Measurements from ENCODE around the gene RPUSD4. TPM values are rescaled to one million over a fixed set of nuclear protein-coding genes. Genes with fewer than 3 reads are reported as not detected.
A peak's percentile ranks its signal among the peaks of the same experiment; 100 is the strongest.
"Not testable (repeated sequence)": the region's sequence is repeated elsewhere in the genome, so short reads cannot be mapped to it uniquely, and the experiment has no call there.

Gene RPUSD4
- total RNA-seq (10 to 100 TPM; 16.0 to 31.4 (median 22.6) TPM), polyA plus RNA-seq (10 to 100 TPM; 14.5 to 18.6 TPM)

DNA sequence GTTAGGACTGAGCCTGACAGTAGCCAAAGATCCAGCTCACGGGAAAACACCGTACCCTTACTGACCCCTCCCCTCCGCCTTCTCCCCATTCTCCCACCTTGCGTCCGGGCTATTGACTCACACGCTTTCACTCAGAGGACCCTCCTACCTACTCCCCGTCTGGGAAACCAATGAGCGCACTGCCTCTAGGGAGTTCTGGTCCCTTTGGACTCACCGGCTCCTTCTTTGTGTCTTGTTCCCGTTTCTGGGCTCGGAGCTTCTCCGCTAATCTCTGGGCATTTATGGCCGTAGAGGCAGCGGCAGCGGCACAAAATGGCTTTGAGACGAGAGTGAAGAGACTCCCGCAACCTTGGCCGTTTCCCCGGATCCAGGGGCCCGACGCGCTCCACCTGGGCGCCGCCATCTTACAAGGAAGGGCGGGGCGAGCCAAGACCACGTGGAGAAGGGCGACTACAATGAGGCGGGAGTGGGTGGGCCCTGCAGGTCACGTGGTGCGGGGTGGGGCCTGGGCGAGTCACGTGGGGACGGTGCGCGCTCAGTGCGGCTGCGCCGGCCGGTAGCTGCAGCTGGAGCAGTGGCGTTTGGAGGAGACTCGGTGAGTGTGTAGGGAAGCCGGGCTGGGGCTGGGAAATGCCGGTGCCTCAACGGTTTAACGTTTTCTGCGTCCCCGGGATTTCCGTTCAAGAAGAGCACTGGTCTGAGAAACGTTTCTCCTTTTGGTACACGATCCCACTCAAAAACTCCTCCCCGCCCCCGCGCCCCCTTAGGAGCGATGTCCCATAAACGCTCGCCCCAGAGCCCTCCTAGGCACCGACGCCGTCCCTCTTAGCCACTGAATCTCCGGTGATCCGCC is at the start of gene RPUSD4, which contains the start of gene FAM118B:
Gene RPUSD4 (minus strand): TSS at position 415 of the 853 bp plus-strand sequence. CDS start 12 bp downstream, at position 403.
Gene FAM118B (plus strand): TSS at position 547 of the 853 bp plus-strand sequence. CDS start 23,220 bp downstream, outside the sequence.
- Histone ChIP-seq H3K27me3 (no peaks in the 10 kb centered on the region), H3K9me3 (no peaks in the 10 kb centered on the region), H3K36me3 (peaks cover 0 to 6% (median 0%) of the 10 kb centered on the region in 3 donors), H3K4me1 (peaks cover 0 to 21% (median 9%) of the 10 kb centered on the region in 3 donors), H3K27ac (peak within 1 kb of the TSS in 3 of 4 donors; percentile 6 to 48 (median 36)), H3K4me3 (peak within 1 kb of the TSS; percentile 75 to 89 (median 82))
- WGBS, 2 donors, result 0% methylated on average over 59 to 62 of the region's 62 CpGs
- peak; percentile 97 to 100 (median 99) for ATAC-seq
- DNase-seq, result peak; percentile 97 to 99 (median 98)
- TF ChIP-seq, protein P1, sequence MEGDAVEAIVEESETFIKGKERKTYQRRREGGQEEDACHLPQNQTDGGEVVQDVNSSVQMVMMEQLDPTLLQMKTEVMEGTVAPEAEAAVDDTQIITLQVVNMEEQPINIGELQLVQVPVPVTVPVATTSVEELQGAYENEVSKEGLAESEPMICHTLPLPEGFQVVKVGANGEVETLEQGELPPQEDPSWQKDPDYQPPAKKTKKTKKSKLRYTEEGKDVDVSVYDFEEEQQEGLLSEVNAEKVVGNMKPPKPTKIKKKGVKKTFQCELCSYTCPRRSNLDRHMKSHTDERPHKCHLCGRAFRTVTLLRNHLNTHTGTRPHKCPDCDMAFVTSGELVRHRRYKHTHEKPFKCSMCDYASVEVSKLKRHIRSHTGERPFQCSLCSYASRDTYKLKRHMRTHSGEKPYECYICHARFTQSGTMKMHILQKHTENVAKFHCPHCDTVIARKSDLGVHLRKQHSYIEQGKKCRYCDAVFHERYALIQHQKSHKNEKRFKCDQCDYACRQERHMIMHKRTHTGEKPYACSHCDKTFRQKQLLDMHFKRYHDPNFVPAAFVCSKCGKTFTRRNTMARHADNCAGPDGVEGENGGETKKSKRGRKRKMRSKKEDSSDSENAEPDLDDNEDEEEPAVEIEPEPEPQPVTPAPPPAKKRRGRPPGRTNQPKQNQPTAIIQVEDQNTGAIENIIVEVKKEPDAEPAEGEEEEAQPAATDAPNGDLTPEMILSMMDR (IDR thresholded peaks at IDR 0.05), result no peak
- intact Hi-C loops (cut with DNase I), result no loop called here
- no peak for FAIRE-seq

GRCh38 chr11:126257764-126258163 is 46.3 kb upstream of the RPUSD4 start:
- Histone ChIP-seq H3K4me1 (peaks cover 0 to 9% (median 4%) of the 10 kb centered on the region in 3 donors), H3K9me3 (no peaks in the 10 kb centered on the region), H3K27me3 (no peaks in the 10 kb centered on the region), H3K36me3 (peaks cover 0 to 10% (median 5%) of the 10 kb centered on the region in 3 donors), H3K27ac (no peak overlapping the region), H3K4me3 (no peak overlapping the region)
- TF ChIP-seq, protein P1 (IDR thresholded peaks at IDR 0.05), result no peak
- intact Hi-C loops (cut with DNase I), result no loop called here
- no peak for DNase-seq
- ATAC-seq, result no peak
- WGBS, 2 donors, result 89 to 93% methylated on average over 2 of the region's 2 CpGs
- FAIRE-seq, result no peak

- no peak overlapping the region for H3K4me3 ChIP-seq
- 88% methylated on average over 2 of the region's 2 CpGs for WGBS, 2 donors
- peaks cover 0 to 4% (median 0%) of the 10 kb centered on the region in 3 donors for H3K36me3 ChIP-seq
- DNase-seq, result no peak
- TF ChIP-seq, protein P1 (IDR thresholded peaks at IDR 0.05), result no peak
- ATAC-seq, result no peak
- H3K27me3 ChIP-seq, result no peaks in the 10 kb centered on the region
- H3K9me3 ChIP-seq, result no peaks in the 10 kb centered on the region
- no peak overlapping the region for H3K27ac ChIP-seq
- intact Hi-C loops (cut with DNase I), result no loop called here
- peaks cover 0 to 9% (median 6%) of the 10 kb centered on the region in 3 donors for H3K4me1 ChIP-seq
- no peak for FAIRE-seq
Measured at GRCh38 chr11:126257144-126257543, 45.7 kb upstream of the RPUSD4 start.

GRCh38 chr11:126256216-126256615 is 44.8 kb upstream of the RPUSD4 start:
- H3K36me3 ChIP-seq, result no peaks in the 10 kb centered on the region
- DNase-seq, result no peak
- no peak for ATAC-seq
- no peak overlapping the region for H3K27ac ChIP-seq
- intact Hi-C loops (cut with DNase I), result no loop called here
- peaks cover 0 to 9% (median 6%) of the 10 kb centered on the region in 3 donors for H3K4me1 ChIP-seq
- FAIRE-seq, result no peak
- TF ChIP-seq, protein P1 (IDR thresholded peaks at IDR 0.05), result no peak
- WGBS, 2 donors, result 93 to 94% methylated on average over 4 of the region's 4 CpGs
- no peaks in the 10 kb centered on the region for H3K9me3 ChIP-seq
- no peaks in the 10 kb centered on the region for H3K27me3 ChIP-seq
- H3K4me3 ChIP-seq, result no peak overlapping the region

- WGBS, 2 donors, result 93 to 95% methylated on average over 5 of the region's 5 CpGs
- H3K27ac ChIP-seq; FAIRE-seq; H3K9me3 ChIP-seq; H3K4me3 ChIP-seq; DNase-seq; ATAC-seq; H3K36me3 ChIP-seq; H3K27me3 ChIP-seq; intact Hi-C loops (cut with DNase I); H3K4me1 ChIP-seq: not testable (repeated sequence)
Measured at GRCh38 chr11:126255507-126255906, 44.1 kb upstream of the RPUSD4 start.

All from pancreas (tissue), 10 donors.